ENCODE results near the gene FUT8.

FUT8 gene

DNA sequence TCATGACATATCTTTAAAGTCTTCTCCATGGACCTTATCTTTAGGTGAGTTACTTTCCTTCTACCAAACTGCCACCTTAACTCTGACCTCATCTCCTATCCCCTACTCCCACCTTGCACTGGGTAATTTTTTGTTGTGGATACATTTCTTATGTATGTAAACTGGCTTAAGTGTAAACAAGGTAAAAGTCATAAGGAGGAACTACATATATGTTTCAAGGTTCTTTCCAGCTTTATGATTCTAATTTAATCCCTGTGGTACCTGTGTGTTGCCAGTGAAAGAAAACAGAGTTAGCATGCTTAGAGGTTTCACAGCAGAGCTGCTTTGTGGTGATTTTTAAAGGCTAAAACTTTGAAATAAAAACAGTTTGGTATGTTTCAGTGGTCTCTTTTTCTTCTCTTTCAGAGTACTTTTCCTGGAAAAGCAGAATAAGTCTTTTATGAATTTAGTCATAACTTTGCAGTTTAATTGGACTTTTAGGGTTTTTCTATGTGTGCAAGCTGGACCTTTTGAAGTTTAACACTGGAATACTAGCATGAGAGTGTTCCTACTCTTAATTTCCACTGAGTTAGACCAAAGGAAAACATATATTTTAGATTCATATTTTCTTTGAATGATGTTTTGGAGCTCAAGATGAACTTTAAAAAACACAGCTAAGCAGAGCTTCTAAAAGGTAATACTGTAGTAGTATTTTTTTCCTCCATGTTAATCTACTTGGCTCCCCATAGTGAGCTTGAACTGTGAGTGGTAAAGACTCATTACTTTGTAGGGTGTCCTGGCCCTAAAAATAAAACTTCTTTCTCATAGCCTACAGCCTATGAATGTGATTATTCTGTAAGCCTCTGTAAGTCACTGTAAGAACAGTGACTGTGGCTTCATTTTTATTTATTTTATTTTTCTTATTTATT, 105.4 kb downstream of the FUT8 start:
- POLR2A ChIA-PET (ENCODE audit: low non-redundant PET) = no interaction called here
- TF ChIP-seq, protein P1, sequence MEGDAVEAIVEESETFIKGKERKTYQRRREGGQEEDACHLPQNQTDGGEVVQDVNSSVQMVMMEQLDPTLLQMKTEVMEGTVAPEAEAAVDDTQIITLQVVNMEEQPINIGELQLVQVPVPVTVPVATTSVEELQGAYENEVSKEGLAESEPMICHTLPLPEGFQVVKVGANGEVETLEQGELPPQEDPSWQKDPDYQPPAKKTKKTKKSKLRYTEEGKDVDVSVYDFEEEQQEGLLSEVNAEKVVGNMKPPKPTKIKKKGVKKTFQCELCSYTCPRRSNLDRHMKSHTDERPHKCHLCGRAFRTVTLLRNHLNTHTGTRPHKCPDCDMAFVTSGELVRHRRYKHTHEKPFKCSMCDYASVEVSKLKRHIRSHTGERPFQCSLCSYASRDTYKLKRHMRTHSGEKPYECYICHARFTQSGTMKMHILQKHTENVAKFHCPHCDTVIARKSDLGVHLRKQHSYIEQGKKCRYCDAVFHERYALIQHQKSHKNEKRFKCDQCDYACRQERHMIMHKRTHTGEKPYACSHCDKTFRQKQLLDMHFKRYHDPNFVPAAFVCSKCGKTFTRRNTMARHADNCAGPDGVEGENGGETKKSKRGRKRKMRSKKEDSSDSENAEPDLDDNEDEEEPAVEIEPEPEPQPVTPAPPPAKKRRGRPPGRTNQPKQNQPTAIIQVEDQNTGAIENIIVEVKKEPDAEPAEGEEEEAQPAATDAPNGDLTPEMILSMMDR (conservative IDR thresholded peaks at IDR 0.05; ENCODE audit: low read depth) = no peak
- no peak for DNase-seq (ENCODE audit: low spot score)
- no peak overlapping the region for H3K27ac ChIP-seq
- CTCF ChIA-PET = interaction anchor here (0.5 kb wide), 1 partner anchor 49 kb away, joined by 3 read pairs; no protein-coding TSS in a partner anchor

DNA sequence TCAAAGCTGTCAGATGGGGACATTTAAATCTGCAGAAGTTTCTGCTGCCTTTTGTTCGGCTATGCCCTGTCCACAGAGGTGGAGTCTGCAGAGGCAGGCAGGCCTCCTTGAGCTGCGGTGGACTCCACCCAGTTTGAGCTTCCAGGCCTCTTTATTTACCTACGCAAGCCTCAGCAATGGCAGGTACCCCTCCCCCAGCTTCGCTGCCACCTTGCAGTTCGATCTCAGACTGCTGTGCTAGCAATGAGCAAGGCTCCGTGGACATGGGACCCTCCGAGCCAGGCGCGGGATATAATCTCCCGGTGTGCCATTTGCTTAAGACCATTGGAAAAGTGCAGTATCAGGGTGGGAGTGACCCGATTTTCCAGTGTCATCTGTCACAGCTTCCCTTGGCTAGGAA, 115.5 kb downstream of the FUT8 start:
- ChIA-PET CTCF (no interaction called here), POLR2A (ENCODE audit: low non-redundant PET) (no interaction called here)
- H3K27ac ChIP-seq = no peak overlapping the region
- TF ChIP-seq, protein P1 (conservative IDR thresholded peaks at IDR 0.05; ENCODE audit: low read depth) = no peak
- DNase-seq (ENCODE audit: low spot score) = no peak

DNA sequence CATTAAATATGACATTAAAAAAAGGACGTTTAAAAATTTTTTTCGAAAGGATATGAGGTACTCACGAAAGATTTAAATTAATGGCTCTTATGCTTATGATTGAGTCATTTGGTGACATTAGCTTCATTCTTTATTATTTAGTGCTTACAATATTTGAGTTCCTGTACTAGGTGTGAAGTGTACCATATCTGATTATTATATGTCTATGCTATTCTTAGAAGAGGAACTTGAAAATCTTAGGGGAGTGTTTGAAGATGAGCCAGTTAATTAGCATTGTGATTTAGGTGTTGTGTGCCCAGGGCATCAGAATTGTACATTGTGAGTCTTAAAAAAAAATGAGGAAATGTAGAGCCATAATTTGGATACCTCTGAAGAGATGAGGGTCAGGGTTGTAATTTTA, 118.6 kb downstream of the FUT8 start:
- no peak overlapping the region for H3K27ac ChIP-seq
- TF ChIP-seq, protein P1 (conservative IDR thresholded peaks at IDR 0.05; ENCODE audit: low read depth) = no peak
- no peak for DNase-seq (ENCODE audit: low spot score)
- POLR2A ChIA-PET (ENCODE audit: low non-redundant PET) = no interaction called here
- CTCF ChIA-PET = no interaction called here

DNA sequence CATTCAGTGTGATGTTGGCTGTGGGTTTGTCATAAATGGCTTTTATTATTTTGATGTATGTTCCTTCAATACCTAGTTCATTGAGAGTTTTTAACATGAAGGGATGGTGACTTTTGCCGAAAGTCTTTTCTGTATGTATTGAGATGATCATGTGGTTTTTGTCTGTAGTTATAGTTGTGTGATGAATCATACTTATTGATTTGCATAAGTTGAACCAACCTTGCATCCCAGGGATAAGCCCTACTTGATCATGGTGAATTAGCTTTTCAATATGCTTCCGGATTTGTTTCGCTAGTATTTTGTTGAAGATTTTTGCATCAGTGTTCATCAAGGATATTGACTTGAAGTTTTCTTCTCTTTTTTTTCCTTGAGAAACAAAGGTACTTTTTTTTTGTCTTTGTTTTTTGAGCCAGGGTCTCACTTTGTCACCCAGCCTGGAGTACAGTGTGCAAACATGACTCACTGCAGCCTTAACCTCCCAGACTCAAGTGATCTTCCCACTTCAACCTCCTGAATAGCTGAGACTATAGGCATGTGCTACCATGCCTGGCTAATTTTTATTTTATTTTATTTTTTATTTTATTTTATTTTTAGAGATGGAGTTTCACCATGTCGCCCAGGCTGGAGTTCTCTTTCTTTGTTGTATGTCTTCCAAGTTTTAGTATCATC, 121.3 kb downstream of the FUT8 start:
- DNase-seq (ENCODE audit: low spot score) = no peak
- TF ChIP-seq, protein P1 (conservative IDR thresholded peaks at IDR 0.05; ENCODE audit: low read depth) = no peak
- POLR2A ChIA-PET (ENCODE audit: low non-redundant PET) = no interaction called here

DNA sequence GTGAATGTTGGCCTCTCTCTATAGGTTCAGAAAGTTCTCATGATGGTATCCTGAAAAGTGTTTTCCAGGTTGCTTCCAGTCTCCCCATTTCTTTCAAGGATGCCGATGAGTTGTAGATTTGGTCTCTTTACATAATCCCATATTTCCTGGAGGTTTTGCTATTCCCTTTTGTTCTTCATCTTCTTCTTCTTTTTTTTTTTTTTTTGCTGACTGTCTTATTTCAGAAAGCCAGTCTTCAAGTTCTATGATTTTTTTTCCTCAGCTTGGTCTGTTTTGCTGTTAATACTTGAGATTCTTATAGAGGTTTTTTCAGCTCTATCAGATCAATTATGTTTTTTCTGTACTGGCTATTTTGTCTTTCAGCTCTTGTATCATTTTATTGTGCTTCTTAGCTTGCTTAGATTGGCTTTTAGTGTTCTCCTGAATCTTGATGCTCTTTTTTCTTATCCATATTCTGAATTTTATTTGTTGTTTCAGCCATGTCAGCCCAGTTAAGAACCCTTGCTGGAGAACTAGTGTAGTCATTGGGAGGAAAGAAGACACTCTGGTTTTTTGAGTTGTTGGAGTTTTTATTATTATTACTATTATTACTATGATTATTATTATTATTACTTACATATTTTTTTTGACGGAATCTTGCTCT, 124.4 kb downstream of the FUT8 start:
- ChIA-PET POLR2A (ENCODE audit: low non-redundant PET) (no interaction called here), CTCF (interaction anchor here (0.6 kb wide), 1 partner anchor 17 kb away, joined by 4 read pairs; no protein-coding TSS in a partner anchor)
- DNase-seq (ENCODE audit: low spot score) = no peak
- TF ChIP-seq, protein P1 (conservative IDR thresholded peaks at IDR 0.05; ENCODE audit: low read depth) = no peak
- no peak overlapping the region for H3K27ac ChIP-seq

More for the DNA sequence above, 121.3 kb downstream of the FUT8 start:
- CTCF ChIA-PET = no interaction called here
- H3K27ac ChIP-seq = no peak overlapping the region

DNA sequence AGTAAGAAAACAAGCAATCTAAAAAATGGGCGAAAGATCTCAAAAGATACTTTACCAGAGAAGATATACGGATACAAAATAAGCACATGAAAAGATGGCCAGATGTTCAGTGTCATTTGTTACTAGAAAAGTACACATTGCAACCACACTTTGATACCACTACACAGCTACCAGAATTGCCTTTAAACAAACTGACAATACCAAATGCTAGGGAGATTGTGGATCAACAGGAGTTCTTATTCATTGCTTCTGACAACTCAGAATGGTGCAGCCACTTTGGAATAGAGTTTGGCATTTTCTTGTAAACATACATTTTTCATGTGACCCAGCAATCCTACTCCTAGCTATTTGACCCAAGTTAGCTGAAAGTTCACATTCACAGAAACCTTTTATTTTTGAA, 136.3 kb downstream of the FUT8 start:
- no peak for DNase-seq (ENCODE audit: low spot score)
- no peak overlapping the region for H3K27ac ChIP-seq
- POLR2A ChIA-PET (ENCODE audit: low non-redundant PET) = no interaction called here
- CTCF ChIA-PET = interaction anchor here (0.7 kb wide), 1 partner anchor 116 kb away, joined by 5 read pairs; no protein-coding TSS in a partner anchor
- TF ChIP-seq, protein P1 (conservative IDR thresholded peaks at IDR 0.05; ENCODE audit: low read depth) = no peak

All from RWPE1 (cell line).